GM21367 (cell line): Measurements from ENCODE around the gene SH3PXD2A.

Source experiments
- ATAC-seq: cut with Tn5 transposase; IDR thresholded peaks from one replicate; pipeline ENCODE4 v1.9.1; 2021; ENCODE audit not compliant: unreplicated experiment

The SH3PXD2A gene

DNA sequence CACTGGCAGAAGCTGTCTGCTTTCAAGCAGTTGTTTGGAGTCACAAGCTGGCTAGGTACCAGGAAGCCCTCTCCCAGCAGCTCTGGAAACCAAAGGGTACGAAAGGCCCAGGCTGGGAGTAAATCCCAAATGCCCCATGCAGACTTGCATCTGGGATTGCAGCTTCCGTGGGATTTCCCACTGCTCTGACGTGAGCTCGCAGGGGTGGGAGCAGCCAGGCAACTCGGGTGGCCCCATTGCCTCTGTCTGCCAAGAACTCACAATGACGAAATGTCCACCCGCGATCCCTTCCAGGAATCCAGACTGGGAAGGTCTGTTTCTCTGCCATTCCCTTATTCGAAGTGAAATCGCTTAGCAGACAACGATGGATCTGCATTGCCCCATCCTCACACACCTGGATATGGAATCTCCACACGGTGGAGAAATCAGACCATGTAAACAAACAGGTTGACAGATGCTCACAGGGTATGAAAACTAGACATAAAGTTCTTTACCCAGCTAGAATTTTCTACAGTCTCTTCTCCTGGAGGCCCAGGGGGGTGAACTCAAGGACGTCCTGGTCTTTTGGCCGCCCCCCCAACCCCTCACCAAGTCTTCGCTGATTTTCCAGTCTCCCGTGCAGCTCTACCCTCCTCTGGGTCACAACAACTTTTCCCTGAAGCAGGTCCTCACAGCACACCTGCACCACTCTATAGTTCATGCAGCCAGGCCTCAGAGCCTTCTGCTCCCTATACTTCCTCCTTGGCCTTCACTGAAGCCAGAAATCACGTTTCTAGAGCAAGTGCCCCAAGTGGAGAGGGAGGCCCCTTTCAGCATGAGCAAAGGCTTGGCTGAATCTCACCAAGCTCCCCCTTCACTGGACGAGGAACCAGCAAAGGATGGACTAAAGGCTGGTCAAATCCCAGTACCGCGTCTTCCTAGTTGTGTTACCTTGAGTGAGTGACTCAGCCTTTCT lies 20.0 kb downstream of the SH3PXD2A start:
- no peak for ATAC-seq

DNA sequence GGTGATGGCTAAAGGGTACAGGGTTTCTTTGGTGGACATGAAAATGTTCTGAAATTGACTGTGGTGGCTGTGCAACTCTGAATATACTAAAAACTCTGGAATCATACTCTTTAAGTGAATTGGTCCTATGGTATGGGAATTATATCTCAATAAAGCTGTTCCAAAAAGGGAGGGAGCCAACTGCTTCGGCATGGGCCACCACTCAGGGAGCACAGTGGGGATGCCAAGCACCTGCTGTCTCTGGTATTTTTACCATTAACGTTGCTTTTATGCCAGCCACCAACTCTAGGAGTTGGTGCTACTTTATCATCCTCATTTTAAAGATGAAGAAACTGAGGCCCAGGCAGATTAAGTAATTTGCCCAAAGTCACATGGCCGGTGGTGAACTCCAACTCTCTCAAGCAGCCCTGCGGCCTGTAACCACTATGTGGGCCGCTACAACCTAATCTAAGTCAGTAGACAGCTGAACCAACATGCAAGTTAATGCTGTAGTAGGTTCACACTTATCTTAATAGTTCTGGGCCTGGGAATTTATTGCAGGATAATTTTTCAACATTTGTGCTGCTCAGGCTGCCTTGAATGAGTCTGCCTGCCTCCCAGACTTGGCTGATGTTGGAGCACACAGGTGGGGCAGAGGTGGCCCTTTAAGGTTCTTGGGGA lies 20.8 kb downstream of the SH3PXD2A start:
- ATAC-seq, result no peak

DNA sequence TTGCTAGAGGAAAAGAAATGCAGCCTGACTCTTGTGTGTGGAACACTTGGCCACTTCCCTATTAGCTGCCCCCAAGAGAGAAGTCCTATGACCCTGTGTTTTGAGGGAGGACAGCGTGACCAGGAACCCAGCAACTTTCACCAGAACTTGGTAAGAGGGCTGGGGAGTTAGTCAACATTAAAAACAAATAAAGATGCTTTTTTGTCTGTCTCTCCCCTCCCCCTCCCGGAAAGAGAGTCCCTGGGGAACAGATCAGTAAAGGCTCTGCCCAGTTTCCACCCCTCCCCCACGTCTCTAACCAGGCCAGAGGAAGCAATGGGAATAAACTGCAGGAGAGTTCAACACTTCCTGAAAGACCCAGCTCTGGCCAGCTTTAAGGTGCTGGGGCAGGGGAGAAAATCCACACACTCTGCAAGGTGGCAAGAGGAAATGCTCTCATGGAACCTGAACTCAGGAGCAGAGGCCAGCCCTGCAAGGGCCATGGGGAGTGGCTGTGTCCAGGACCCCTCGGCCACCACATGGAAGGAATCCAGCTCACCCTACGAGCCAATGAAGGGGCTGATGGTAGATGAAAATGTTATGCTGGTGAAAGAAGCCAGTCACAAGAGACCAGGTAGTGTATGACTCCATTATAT lies 21.5 kb downstream of the SH3PXD2A start:
- no peak for ATAC-seq

DNA sequence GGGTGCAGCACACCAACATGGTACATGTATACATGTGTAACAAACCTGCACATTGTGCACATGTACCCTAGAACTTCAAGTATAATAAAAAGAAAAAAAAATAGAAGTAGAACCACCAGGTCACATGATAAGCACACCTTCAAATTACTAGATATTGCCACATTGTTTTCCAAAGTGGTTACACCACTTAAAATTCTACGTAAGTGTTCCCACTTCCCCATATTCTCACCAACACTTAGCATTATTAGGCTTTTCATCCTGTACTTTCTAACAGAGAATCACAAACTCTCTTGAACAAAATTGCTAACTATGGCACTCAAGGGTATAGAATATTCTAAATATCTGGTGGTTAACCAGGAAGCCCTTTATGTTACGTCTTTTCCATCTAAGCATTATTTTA lies 22.6 kb downstream of the SH3PXD2A start:
- no peak for ATAC-seq

DNA sequence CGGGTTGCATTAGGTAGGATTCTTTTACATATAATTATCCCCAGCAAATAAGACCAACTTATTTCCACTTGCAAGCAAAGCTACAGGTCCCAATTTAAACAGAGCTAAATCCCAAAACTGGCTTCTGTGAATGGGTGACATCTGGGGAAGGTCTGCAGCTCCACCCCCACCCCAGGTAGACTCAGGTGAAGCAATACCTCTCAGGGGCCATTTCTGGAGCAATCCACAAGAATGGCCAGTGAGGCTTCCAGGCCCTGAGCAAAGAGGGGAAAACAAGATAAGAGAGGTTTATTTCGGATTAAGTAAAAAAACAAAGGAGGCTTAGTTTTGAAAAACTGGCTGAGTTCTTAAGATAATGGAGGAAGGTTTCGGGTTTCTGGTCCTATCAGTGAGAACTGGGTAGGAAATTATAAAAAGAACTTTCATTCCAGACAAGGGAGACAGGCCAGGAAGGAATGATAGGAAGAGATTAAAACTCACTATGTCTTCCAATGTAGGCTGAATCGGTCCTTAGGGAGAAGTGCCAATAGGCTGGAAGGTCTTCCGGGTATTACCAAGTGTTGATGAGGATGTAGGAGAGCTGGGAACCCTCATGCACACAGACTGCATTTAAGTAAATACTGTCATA lies 25.4 kb downstream of the SH3PXD2A start:
- no peak for ATAC-seq

DNA sequence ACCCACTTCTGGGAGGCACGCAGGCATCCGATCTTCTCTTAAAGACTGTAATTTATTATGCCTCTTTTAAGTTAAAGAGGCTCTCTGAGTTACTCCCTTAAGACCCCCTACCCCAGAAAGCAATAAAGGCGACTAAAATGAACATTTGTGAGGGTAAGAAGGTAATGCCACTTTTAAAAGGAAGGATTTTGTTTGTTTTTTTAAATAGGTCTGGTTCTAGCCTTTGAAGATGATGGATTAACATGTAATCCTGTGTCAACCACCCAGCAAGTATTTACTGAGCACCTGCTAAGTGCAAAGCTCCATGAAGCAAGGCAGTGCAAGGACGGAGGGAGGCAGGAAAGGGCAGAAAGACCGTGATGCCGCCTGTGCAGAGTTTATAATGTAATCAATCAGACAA lies 26.1 kb downstream of the SH3PXD2A start:
- no peak for ATAC-seq

DNA sequence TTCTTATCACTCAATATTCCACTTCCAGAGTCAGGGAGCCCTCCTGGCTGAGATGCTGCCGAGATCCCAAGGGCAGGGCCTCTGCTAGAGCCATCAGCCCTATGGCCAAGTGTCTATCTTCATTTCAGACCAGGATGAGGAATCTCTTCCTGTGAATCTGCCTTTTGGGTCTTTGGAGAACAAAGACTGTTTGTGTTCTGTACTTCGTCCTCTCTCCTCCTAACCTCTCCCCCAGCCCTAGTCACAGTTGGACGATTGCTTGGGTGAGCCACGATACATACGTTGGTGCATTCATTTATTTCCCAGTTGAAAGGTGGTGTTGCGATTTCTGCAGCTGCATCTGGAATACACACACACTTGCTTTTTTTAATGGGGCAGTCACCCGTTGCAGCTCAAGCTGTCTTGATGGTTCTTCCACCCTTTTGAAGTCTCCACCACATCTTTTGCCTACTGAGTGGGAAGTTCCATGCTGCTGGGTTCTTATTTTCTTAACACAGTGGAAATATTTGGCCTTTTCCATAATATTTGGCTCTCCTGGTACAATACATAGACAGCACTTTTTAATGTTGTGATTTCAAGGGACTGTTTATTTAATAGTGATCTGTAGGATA lies 26.7 kb downstream of the SH3PXD2A start:
- ATAC-seq, result no peak

DNA sequence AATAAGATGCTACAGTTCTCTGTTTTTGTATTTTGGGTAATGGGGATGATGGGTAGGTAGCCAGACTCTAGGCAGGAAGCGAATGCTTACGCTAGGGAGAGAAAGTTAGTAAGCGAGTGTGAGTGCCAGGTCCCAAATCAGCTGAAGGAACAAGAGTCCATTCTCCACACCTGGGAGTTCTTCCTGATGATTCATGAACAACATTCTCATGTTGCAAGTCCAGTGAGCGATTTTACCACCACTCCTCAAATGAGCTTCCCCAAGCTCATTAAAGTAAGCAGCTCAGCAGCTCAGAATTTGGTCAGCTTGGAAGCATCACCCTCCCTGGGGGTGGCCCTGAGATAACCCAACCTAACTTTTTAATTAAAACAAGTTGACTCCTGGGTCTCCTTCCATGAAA lies 27.3 kb downstream of the SH3PXD2A start:
- ATAC-seq, result no peak

DNA sequence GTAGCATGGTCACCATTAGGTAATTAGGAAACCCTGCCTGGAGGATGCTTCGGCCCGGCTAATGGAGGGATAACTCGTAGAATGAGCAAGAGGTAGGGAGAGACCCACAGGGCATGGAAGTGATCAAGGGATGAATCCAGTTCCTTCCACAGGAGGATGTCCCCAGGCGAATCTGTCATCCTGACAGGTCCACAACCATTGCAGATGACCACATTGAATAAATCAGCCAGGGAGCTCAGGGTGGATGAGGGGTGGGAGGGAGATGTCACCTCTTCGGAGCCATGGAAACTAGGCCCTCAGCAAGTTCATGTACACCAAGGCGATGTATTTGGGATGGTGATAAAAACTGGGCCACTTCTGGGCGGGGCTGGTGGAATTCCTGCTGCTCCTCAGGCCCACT lies 28.5 kb downstream of the SH3PXD2A start:
- ATAC-seq, result no peak

DNA sequence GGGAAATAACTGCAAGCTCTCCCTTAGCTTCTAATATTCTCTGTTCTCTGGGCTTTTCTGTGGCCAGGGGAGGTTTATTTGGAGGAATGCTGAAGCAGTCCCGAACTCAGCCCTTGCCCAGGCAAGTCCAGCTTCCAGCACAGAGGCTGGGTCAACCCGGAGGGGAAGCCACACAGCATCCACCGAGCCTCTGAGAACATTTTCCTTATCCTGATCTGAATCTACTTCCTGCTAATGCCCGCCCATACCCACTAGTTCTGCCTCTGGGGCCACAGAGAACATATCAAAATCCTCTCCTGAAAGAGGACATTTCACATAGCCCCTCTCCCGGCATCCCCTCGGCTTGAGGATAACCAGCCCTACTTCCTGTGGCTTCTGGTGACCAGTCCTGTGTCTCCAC lies 31.1 kb downstream of the SH3PXD2A start:
- ATAC-seq, result no peak

DNA sequence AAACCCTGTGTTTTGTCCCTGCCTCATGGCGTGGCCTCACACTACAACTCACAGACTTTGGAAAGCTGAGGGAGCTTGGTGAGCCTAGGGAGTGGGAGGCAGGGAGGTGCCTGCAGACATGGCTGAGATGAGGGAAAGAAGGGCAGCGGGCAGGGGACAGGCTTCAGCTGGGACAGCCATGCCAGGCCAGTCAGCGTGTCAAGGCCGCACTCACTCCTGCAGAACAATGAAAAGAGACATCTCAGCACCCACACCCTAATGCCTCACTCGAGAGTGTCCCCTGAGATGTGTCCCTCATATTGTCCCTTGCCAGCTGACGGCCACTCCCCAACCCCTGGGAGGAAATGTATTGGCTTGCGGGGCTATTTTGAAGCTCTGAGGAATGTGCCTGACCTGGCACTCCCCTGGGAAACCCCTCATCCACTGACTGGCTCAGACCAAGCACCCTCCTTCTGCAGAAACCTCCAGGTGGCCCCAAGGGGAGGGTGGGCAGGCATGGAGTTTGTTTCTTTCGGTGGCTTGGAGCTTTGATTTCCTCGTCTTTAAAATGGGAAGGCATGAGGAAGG lies 31.6 kb downstream of the SH3PXD2A start:
- no peak for ATAC-seq

DNA sequence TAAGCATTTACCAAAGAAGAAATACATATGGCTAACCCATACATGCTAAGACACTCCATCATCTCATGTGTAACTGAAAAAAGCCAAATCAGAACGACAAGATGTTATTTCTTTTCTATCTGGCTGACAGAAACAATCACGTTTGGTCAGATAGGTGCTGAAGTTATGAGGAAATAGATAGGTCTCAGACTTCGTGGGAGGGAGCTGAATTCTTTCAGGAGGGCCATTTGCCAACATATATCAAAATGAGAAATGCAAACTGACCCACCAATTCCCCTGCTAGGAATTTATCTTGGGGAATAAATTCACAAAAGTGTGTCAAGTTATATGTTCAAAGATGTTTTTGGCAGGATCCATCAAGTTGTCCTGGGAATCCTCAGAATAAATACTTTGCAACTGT lies 32.6 kb downstream of the SH3PXD2A start:
- ATAC-seq, result no peak

DNA sequence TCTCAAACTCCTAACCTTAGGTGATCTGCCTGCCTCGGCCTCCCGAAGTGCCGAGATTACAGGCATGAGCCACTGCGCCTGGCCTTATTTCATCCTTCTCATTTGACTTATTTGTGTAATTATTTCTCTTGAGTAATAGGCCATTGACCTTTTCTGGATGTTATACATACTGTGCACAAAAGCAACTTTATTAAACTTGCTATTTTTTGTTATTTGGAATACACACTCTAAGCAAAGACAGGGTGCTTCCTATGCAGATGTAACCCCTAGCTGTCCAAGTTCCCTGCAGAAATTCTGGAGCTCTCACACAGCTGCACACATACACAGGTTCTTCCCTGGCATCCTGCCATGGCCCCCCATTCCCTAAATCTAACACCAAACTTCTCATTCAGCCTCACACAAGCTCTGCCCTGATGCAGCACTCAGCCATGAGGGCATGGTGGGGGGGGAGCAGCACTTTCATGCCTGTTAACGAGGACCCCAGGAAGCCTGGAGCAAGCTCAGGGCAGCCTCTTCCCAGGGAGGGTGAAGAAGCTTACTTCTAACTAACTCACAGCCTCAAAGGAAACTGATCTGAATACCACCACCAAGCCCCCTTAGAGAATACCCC lies 33.2 kb downstream of the SH3PXD2A start:
- ATAC-seq, result no peak

DNA sequence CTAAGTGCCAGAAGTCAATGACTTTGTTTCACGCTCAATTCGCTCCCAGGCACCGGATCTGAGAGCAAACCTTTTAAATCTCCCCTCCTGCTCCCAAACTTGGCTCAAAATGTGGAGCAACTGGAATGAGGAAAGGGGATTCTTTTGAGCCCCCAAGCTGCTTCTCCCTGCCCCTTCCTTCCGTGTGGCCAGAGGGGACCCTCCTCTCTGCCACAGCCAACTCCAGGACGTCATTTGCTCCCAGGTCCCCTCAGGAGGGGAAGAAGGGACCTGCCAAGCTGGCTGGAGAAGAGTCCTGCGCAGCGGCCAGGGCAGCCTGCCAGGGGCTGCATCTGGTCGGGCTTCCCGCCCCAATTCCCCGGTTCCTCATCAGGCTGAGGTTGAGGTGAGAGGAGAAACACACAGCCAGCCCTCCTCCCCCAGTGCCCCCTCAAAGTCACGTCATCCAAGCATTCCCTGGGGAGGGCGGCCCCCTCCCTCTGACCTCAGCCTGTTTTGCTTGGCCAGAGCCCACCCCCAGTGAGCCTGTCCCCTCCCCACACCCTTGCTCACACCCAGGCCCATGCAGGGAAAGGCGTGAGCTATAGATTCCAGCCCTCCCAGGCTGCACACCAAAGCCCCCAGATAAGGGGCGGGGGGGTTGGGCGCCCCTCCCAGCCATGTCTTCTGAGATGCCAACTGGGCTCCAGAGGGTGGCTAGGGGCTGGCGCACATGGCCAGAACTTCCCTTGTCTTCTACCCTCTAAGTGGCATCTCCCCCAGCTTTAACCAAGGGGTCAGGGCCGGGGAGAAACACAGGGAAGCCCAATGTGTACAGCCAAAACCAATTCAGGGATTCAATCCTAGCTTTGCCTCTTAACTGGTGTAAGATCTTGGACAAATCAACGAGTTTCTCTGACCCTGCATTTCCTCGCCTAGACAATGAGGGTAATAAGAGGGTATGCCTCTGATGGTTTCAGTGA lies 35.0 kb downstream of the SH3PXD2A start:
- ATAC-seq, result no peak

DNA sequence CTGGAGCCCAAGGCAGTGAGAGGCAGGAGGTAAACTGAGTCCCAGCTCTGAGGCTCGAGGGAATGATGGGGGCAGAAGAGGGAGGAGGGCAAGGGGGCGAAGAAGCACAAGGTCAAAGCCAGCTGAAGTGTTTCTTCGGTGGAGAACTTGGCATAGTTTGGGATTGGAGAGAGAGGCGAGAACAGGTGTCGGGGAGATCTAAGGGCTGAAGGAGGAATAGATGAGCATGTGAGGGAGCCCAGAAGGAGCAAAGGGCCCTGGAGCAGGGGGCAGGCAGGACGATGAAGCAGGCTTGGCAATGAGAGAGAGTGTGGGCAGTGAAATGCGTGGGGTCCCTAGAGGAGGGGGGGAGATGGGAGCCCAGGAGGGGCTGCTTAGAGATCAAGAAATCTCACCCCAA lies 35.9 kb downstream of the SH3PXD2A start:
- no peak for ATAC-seq

DNA sequence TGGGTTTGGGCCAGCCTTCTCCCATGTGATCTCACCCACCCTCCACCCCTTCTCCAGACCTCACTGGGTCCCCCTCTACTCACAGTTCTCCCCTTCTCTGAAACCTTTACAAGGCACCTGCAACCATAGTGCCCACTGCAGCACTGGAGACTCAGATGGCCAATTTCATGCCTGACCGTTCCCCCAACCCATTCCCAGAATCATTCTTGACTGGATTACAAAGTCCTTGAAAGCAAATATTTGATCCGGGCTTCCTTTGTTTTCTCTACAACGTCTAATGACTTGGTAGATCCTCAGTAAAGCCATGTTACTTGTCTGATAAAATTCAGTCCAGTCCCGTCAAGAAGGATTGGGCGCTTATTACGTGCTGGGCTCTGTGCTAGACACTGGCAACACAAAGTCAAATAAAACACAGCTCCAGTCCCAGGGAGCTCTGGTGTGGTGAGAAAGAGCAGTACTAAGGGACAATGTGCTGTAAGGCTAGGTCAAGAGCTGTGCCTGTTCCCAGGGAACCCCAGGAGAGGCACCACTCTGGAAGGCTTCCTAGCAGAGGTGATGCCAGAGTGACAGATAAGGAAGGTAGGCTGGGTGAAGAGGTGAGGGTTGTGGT lies 36.5 kb downstream of the SH3PXD2A start:
- ATAC-seq, result no peak

DNA sequence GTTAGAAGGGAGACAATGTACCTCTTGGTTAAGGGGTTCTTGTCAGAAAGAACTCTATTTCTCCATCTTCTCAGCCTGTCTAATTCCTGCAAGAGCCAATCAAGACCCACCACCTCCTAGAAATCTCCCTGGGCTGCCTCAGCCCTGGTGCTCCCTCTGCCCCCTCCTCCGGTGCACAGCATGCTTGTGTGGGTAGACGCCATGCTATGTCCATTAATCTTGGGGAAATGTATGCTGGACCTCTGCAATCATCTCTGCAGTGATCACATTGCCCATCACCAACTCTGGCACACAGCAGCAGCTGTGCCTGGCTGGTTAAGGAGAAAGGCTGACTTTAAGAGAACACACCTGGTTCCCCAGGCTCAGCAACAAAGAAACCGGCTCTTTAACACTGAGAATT lies 37.3 kb downstream of the SH3PXD2A start:
- ATAC-seq, result no peak

DNA sequence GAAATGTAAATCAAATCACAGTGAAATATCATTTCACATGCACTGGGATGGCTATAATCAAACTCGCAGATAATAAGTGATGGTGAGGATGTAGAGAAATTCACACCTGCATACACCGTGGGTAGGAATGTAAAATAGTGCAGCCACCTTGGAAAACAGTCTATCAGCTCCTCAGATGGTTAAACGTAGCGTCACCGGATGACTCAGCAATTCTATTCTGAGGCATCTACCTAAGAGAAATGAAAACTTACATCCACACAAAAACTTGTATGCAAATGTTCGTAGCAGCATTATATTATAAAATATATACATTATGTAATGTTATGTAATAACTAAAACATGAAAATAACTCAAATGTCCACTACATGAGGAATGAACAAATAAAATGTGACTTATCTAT lies 38.9 kb downstream of the SH3PXD2A start:
- no peak for ATAC-seq
